ENCODE results near the gene SORCS3. TPM values are rescaled to one million over a fixed set of nuclear protein-coding genes. Genes with fewer than 3 reads are reported as not detected.

Gene SORCS3
- total RNA-seq, 1 experiment from 2014 or later = not detected

- Histone ChIP-seq H3K27me3 (ENCODE audit: low read length) (no peaks in the 10 kb centered on the region), H2AFZ (ENCODE audit: low read length) (no peak overlapping the region), H3K79me2 (ENCODE audit: low read length) (no peaks in the 10 kb centered on the region)
Observed at GRCh38 chr10:104924101-104924795, 283.2 kb downstream of the SORCS3 start.

GRCh38 chr10:104925232-104925851 lies 284.3 kb downstream of the SORCS3 start:
- H3K9me2 ChIP-seq (replicated peaks; ENCODE audit: insufficient read depth, low read length) = no peaks in the 10 kb centered on the region
- H3K79me2 ChIP-seq (ENCODE audit: low read length) = no peaks in the 10 kb centered on the region
- no peak overlapping the region for H2AFZ ChIP-seq (ENCODE audit: low read length)
- no peaks in the 10 kb centered on the region for H3K9me3 ChIP-seq (ENCODE audit: low read length)
- H3K4me1 ChIP-seq (ENCODE audit: low read length) = no peaks in the 10 kb centered on the region
- no peak overlapping the region for H3K9ac ChIP-seq (ENCODE audit: low read length)
- H3K4me2 ChIP-seq (ENCODE audit: low read depth, low read length, poor library complexity, severe bottlenecking) = no peak overlapping the region
- no peaks in the 10 kb centered on the region for H3K36me3 ChIP-seq (ENCODE audit: insufficient read depth, low read length)
- H3K27me3 ChIP-seq (ENCODE audit: low read length) = no peaks in the 10 kb centered on the region
- H4K20me1 ChIP-seq (ENCODE audit: insufficient read depth, low read depth, low read length) = no peaks in the 10 kb centered on the region
- H3K27ac ChIP-seq (ENCODE audit: low read length) = no peak overlapping the region
- peak; percentile 83 for DNase-seq
- no peak overlapping the region for H3K4me3 ChIP-seq (ENCODE audit: low read length)

More at GRCh38 chr10:104924101-104924795, 283.2 kb downstream of the SORCS3 start:
- Histone ChIP-seq H3K36me3 (ENCODE audit: insufficient read depth, low read length) (no peaks in the 10 kb centered on the region), H4K20me1 (ENCODE audit: insufficient read depth, low read depth, low read length) (no peaks in the 10 kb centered on the region), H3K27ac (ENCODE audit: low read length) (no peak overlapping the region), H3K9me3 (ENCODE audit: low read length) (no peaks in the 10 kb centered on the region), H3K4me1 (ENCODE audit: low read length) (no peaks in the 10 kb centered on the region), H3K4me3 (ENCODE audit: low read length) (no peak overlapping the region), H3K9me2 (replicated peaks; ENCODE audit: insufficient read depth, low read length) (no peaks in the 10 kb centered on the region), H3K9ac (ENCODE audit: low read length) (no peak overlapping the region), H3K4me2 (ENCODE audit: low read depth, low read length, poor library complexity, severe bottlenecking) (no peak overlapping the region)
- no peak for DNase-seq

GRCh38 chr10:104928734-104929133 lies 287.6 kb downstream of the SORCS3 start:
- Histone ChIP-seq H4K20me1 (ENCODE audit: insufficient read depth, low read depth, low read length) (no peaks in the 10 kb centered on the region), H3K9ac (ENCODE audit: low read length) (no peak overlapping the region), H3K9me3 (ENCODE audit: low read length) (no peaks in the 10 kb centered on the region), H3K27ac (ENCODE audit: low read length) (no peak overlapping the region), H3K79me2 (ENCODE audit: low read length) (no peaks in the 10 kb centered on the region), H3K4me1 (ENCODE audit: low read length) (no peaks in the 10 kb centered on the region), H3K36me3 (ENCODE audit: insufficient read depth, low read length) (no peaks in the 10 kb centered on the region), H3K4me3 (ENCODE audit: low read length) (no peak overlapping the region), H2AFZ (ENCODE audit: low read length) (no peak overlapping the region), H3K4me2 (ENCODE audit: low read depth, low read length, poor library complexity, severe bottlenecking) (no peak overlapping the region), H3K9me2 (replicated peaks; ENCODE audit: insufficient read depth, low read length) (no peaks in the 10 kb centered on the region), H3K27me3 (ENCODE audit: low read length) (no peaks in the 10 kb centered on the region)
- DNase-seq = no peak

GRCh38 chr10:104931612-104932134 lies 290.6 kb downstream of the SORCS3 start:
- DNase-seq = no peak
- no peaks in the 10 kb centered on the region for H3K9me3 ChIP-seq (ENCODE audit: low read length)
- no peak overlapping the region for H3K27ac ChIP-seq (ENCODE audit: low read length)
- H2AFZ ChIP-seq (ENCODE audit: low read length) = no peak overlapping the region
- H3K4me1 ChIP-seq (ENCODE audit: low read length) = no peaks in the 10 kb centered on the region
- no peaks in the 10 kb centered on the region for H3K79me2 ChIP-seq (ENCODE audit: low read length)
- no peak overlapping the region for H3K9ac ChIP-seq (ENCODE audit: low read length)
- no peak overlapping the region for H3K4me2 ChIP-seq (ENCODE audit: low read depth, low read length, poor library complexity, severe bottlenecking)
- no peak overlapping the region for H3K4me3 ChIP-seq (ENCODE audit: low read length)
- H3K27me3 ChIP-seq (ENCODE audit: low read length) = no peaks in the 10 kb centered on the region
- H3K9me2 ChIP-seq (replicated peaks; ENCODE audit: insufficient read depth, low read length) = no peaks in the 10 kb centered on the region
- no peaks in the 10 kb centered on the region for H3K36me3 ChIP-seq (ENCODE audit: insufficient read depth, low read length)
- H4K20me1 ChIP-seq (ENCODE audit: insufficient read depth, low read depth, low read length) = no peaks in the 10 kb centered on the region

- no peak for DNase-seq
- H4K20me1 ChIP-seq (ENCODE audit: insufficient read depth, low read depth, low read length) = no peaks in the 10 kb centered on the region
- H3K9me3 ChIP-seq (ENCODE audit: low read length) = no peaks in the 10 kb centered on the region
- H2AFZ ChIP-seq (ENCODE audit: low read length) = no peak overlapping the region
- H3K27ac ChIP-seq (ENCODE audit: low read length) = no peak overlapping the region
- H3K27me3 ChIP-seq (ENCODE audit: low read length) = no peaks in the 10 kb centered on the region
- no peak overlapping the region for H3K4me3 ChIP-seq (ENCODE audit: low read length)
- H3K9ac ChIP-seq (ENCODE audit: low read length) = no peak overlapping the region
- no peaks in the 10 kb centered on the region for H3K79me2 ChIP-seq (ENCODE audit: low read length)
- H3K4me2 ChIP-seq (ENCODE audit: low read depth, low read length, poor library complexity, severe bottlenecking) = no peak overlapping the region
- H3K9me2 ChIP-seq (replicated peaks; ENCODE audit: insufficient read depth, low read length) = no peaks in the 10 kb centered on the region
- H3K36me3 ChIP-seq (ENCODE audit: insufficient read depth, low read length) = no peaks in the 10 kb centered on the region
- no peaks in the 10 kb centered on the region for H3K4me1 ChIP-seq (ENCODE audit: low read length)
Observed at GRCh38 chr10:104935656-104936055, 294.6 kb downstream of the SORCS3 start.

GRCh38 chr10:104937567-104937966 lies 296.5 kb downstream of the SORCS3 start:
- Histone ChIP-seq H3K9me3 (ENCODE audit: low read length) (no peaks in the 10 kb centered on the region), H3K4me2 (ENCODE audit: low read depth, low read length, poor library complexity, severe bottlenecking) (no peak overlapping the region), H2AFZ (ENCODE audit: low read length) (no peak overlapping the region), H3K27me3 (ENCODE audit: low read length) (no peaks in the 10 kb centered on the region), H3K79me2 (ENCODE audit: low read length) (no peaks in the 10 kb centered on the region), H3K9me2 (replicated peaks; ENCODE audit: insufficient read depth, low read length) (no peaks in the 10 kb centered on the region), H3K4me1 (ENCODE audit: low read length) (no peaks in the 10 kb centered on the region), H3K4me3 (ENCODE audit: low read length) (no peak overlapping the region), H3K27ac (ENCODE audit: low read length) (no peak overlapping the region), H3K9ac (ENCODE audit: low read length) (no peak overlapping the region), H4K20me1 (ENCODE audit: insufficient read depth, low read depth, low read length) (no peaks in the 10 kb centered on the region), H3K36me3 (ENCODE audit: insufficient read depth, low read length) (no peaks in the 10 kb centered on the region)
- DNase-seq = no peak

GRCh38 chr10:104938031-104938430 lies 296.9 kb downstream of the SORCS3 start:
- Histone ChIP-seq H4K20me1 (ENCODE audit: insufficient read depth, low read depth, low read length) (no peaks in the 10 kb centered on the region), H3K9ac (ENCODE audit: low read length) (no peak overlapping the region), H3K4me2 (ENCODE audit: low read depth, low read length, poor library complexity, severe bottlenecking) (no peak overlapping the region), H3K36me3 (ENCODE audit: insufficient read depth, low read length) (no peaks in the 10 kb centered on the region), H3K9me3 (ENCODE audit: low read length) (no peaks in the 10 kb centered on the region), H3K4me1 (ENCODE audit: low read length) (no peaks in the 10 kb centered on the region), H2AFZ (ENCODE audit: low read length) (no peak overlapping the region), H3K27me3 (ENCODE audit: low read length) (no peaks in the 10 kb centered on the region), H3K4me3 (ENCODE audit: low read length) (no peak overlapping the region), H3K27ac (ENCODE audit: low read length) (no peak overlapping the region), H3K9me2 (replicated peaks; ENCODE audit: insufficient read depth, low read length) (no peaks in the 10 kb centered on the region), H3K79me2 (ENCODE audit: low read length) (no peaks in the 10 kb centered on the region)
- DNase-seq = no peak

GRCh38 chr10:104941662-104942061 lies 300.6 kb downstream of the SORCS3 start:
- Histone ChIP-seq H3K4me2 (ENCODE audit: low read depth, low read length, poor library complexity, severe bottlenecking) (no peak overlapping the region), H3K9me2 (replicated peaks; ENCODE audit: insufficient read depth, low read length) (no peaks in the 10 kb centered on the region), H3K27ac (ENCODE audit: low read length) (no peak overlapping the region), H3K36me3 (ENCODE audit: insufficient read depth, low read length) (no peaks in the 10 kb centered on the region), H3K27me3 (ENCODE audit: low read length) (no peaks in the 10 kb centered on the region), H4K20me1 (ENCODE audit: insufficient read depth, low read depth, low read length) (no peaks in the 10 kb centered on the region), H3K9me3 (ENCODE audit: low read length) (no peaks in the 10 kb centered on the region), H3K4me3 (ENCODE audit: low read length) (no peak overlapping the region), H3K9ac (ENCODE audit: low read length) (no peak overlapping the region), H3K4me1 (ENCODE audit: low read length) (no peaks in the 10 kb centered on the region), H2AFZ (ENCODE audit: low read length) (no peak overlapping the region), H3K79me2 (ENCODE audit: low read length) (no peaks in the 10 kb centered on the region)
- no peak for DNase-seq
